KBM-7 (cell line): ENCODE data around the gene PDE6G.

Experiments used
- DNase-seq: peaks from one replicate; pipeline ENCODE4 v3.0.0-alpha.2; 2015
- in situ Hi-C: fragments of 300-500 bp; cut with MboI; formaldehyde crosslinking; loops from 2 replicates; pipeline ENCODE4 v1.14.3; 2020; ENCODE audit warnings: low sequenced_read_pairs, low pct_unique_long_range_greater_than_20kb, mixed read lengths

Gene PDE6G

DNA sequence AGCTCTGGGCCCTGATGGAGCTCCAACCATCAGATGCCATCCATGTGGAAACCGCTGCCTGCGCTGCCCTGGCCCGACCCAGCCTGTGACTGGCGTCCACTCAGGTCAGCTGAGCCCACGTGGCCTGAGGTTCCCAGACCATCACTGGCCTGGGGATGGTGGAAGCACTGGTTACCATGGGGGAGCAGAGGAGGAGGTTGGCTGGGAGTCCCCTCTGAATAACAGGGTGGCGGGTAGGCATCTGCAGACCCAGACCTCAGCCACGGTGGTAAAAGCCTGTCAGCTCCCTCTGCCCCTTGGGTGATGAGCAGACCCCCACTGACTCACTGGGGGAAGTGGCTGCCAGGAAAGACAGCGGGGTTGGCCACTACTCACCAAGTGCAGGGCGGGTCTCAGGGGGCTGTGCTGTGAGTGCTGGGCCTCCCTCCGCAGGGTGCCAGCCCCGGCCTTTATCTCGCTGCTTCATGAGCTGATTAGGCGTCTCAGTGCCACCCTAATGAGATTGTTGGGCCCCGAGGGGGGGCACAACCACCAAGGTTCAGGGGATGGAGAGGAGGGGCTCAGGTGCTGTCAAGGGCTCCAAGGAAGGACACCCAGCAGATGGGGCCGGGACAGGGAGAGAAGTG, at the start of gene PDE6G:
Gene PDE6G, minus strand, starts transcription at position 425 of the 626 bp plus-strand sequence. CDS start 3,237 bp downstream, outside the sequence.
- in situ Hi-C loops, result no loop called here
- DNase-seq, result no peak

DNA sequence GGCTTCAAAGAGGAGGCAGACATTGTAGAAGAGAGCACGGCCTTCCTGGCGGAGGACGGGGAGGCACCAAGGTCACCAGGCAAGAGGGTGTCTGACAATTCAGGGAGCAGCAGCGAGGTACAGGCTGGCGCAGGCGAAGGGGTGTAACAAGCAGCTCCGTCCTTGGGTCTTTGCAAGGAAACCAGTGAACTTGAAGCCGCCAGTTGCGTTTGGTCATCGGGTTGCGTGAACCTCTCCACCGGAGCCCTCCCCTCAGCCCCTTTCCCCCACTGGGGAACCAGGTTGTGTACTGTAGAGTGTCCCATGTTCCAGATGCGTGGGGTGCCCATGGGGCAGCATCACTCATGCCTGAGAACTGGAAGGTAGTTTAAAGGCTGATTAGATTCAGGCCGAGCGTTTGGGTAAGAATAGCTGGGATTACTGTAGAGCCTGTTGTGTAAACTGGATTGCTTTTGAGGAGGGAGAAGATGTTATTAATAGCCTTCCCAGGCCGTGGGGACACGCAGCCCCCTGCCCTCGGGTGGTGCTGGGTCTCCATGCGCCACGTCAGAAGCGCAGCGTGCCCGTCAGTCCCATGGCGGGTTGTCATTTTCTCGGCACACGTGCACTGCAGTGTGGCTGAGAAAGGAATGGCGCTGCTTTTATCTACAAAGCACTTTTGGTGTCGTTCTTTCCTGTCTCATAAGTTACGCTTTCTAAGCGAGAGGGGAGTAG, 49.3 kb upstream of the PDE6G start:
- in situ Hi-C loops, result no loop called here
- no peak for DNase-seq

DNA sequence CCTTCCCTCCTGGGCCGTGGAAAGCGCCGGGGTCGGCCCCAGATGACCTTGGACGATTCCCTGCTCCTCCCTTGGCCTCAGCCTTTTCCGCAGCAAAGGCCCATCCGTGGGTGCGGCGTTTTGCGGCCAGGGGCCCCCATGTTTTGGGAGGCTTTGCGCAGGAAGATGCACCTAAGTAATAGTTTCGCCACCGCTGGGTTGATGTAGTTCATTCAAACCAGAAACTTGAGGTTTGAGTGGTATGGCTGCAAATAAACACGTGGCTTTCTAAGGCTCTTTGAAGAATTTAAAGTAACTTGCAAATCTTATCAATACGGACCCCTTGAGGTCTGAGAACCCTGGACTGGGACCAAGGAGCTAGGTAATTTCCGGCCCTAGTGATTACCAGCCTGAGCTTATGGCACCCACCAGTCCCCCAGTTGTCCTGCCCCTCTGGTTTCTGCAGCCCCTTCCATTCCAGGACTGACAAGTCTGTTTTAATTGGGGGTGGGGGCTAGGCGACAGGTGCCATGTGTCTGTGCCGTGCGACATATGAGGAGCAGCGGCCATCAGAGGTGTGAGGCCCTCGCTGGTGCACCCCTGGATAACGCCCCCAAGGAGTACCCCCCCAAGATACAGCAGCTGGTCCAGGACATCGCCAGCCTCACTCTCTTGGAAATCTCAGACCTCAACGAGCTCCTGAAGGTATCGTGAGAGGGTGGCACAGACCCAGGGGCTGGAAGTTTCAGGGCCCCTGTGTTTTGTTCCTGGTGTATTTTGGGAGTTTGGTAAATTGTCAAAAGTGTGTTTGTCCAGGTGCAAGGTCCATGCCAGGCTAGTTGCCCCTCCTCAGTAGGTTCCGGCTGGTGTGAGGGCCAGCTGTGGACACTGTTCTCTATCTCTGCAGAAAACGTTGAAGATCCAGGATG, 47.7 kb upstream of the PDE6G start:
- DNase-seq, result no peak
- in situ Hi-C loops, result no loop called here

DNA sequence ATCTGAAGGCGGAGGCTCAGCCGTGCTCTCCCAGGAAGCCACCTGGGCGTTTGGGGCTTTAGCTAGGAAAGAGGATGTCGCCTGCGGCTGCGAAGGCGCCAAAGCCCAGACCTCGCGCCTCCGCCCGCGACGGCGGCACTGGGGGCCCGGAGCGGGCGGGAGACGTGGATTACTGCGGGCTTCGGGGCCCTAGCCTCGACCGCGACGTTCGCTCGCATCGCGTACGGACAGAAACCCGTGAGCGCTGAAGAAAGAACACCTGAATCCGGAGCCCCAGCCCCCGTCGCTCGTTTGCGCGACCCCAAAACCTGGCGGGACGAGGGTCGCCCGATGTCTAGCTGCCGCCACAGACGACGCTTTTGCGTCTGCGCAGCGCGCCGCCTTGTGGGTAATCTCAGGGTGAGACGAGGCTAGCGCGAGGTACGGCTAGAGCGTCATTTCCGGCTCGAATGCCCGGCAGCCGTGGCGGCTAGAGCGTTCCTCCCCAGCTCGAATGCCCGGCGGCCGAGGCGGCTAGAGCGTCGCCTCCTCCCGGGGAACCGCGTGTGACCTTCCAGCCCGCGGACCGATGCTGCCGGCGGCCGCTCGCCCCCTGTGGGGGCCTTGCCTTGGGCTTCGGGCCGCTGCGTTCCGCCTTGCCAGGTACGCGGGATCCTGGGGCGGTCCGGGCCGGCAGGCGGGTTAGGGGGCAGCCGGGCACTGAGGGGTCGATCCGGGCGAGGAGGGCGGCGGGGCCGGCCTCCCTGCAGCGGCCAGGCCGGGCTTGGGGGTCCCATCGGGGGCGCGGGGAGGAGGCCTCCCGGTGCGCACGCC, 46.8 kb upstream of the PDE6G start, which contains the start of gene MRPL12:
Gene MRPL12, plus strand, starts transcription at position 434 of the 813 bp plus-strand sequence. Its CDS starts 135 bp downstream, at position 569.
- DNase-seq, result peak; percentile 92
- in situ Hi-C loops, result no loop called here

DNA sequence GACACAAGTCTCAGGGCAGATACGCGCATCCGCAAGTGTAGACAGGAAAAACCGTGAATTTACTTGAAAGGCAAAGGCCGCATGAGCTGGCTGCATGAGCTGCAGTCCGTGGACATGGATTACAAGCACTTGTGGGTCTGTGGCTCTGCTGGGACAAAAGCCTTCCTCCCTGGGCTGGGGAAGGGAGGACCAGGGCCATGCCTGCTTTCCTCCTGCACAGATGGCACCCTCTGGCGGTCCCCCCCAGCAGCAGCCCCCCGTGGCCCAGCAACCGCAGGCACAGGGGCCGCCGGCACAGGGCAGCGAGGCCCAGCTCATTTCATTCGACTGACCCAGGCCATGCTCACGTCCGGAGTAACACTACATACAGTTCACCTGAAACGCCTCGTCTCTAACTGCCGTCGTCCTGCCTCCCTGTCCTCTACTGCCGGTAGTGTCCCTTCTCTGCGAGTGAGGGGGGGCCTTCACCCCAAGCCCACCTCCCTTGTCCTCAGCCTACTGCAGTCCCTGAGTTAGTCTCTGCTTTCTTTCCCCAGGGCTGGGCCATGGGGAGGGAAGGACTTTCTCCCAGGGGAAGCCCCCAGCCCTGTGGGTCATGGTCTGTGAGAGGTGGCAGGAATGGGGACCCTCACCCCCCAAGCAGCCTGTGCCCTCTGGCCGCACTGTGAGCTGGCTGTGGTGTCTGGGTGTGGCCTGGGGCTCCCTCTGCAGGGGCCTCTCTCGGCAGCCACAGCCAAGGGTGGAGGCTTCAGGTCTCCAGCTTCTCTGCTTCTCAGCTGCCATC, 45.1 kb upstream of the PDE6G start:
- no peak for DNase-seq
- in situ Hi-C loops, result no loop called here

DNA sequence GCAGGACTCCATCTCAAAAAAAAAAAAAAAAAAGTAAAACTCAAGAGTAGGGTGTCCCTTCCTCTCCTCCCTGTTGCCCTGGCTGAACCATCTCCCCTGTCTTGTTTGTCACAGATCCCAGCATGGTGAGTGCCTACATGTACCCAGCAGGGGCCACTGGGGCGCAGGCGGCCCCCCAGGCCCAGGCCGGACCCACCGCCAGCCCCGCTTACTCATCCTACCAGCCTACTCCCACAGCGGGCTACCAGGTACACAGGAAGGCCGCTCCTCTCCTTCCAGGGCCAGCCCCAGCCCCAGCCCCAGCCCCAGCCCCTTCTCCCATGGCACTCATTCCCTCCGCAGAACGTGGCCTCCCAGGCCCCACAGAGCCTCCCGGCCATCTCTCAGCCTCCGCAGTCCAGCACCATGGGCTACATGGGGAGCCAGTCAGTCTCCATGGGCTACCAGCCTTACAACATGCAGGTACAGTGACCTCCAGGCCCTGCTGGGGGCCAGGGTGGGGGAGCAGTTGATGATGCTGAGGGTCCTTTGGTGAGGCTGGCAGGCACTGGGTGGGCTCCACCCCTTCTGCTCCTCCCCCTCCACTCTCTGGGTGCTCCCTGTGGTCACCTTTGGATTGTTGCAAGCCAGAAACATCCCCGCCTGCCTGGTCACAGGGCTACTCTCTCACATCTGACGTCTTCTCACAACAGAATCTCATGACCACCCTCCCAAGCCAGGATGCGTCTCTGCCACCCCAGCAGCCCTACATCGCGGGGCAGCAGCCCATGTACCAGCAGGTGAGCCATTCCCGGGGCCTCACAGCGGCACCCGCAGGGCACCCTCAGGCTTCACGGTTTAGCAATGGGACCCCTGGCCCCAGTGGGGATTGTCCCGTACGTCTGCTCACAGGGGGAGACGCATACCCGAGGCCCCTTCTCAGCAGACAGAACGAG, 44.3 kb upstream of the PDE6G start:
- in situ Hi-C loops, result no loop called here

DNA sequence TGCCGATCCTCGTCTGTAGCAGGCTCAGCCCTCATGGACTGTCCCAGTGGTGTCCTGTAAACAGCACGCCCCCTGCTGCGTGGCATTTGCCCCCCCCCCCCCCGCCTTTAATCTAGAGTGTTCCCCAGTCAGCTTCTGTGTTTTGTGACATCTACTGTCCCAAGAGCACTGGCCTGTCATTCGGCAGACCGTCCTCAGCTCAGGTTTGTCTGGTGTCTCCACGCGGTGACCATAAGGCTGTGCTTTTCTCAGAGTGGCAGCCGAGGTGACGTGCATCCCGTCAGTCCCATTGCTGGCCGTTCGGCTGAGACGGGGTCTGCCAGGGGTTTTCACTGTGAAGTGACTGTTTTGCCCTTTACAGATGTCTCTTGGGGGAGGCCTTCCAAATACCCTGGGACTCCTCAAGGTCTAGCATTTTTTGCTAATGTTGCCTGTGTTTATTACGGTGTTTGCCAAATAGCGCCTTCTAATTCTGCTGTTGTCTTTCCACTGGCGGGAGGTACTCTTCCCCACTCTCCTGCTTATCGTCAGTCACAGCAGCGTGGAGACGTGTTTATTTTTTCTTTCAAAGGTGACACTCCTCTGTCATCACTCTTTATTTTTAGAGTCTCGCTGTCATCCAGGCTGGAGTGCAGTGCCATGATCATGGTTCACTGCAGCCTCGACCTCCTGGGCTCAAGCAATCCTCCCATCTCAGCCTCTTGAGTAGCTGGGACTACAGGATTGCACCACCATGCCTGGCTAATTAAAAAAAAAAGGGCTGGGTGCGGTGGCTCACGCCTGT, 41.1 kb upstream of the PDE6G start:
- in situ Hi-C loops, result no loop called here
- DNase-seq, result no peak

More for the DNA sequence above, 44.3 kb upstream of the PDE6G start:
- DNase-seq, result no peak

DNA sequence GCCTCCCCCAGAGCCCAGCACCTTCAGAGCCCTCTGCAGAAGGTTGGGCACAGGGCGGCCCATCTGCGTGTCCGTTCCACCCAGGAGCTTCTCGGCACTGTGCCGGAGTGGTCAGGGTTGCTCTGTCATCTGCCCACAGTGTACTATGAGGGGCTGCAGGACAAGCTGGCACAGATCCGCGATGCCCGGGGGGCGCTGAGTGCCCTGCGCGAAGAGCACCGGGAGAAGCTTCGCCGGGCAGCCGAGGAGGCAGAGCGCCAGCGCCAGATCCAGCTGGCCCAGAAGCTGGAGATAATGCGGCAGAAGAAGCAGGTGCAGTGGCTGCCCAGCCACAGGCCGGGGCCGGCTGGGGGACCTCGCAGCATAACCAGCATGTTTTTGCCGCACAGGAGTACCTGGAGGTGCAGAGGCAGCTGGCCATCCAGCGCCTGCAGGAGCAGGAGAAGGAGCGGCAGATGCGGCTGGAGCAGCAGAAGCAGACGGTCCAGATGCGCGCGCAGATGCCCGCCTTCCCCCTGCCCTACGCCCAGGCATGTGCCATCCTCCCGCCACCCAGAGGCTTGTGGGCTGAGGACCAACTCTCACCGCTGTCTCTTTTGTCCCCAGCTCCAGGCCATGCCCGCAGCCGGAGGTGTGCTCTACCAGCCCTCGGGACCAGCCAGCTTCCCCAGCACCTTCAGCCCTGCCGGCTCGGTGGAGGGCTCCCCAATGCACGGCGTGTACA, 40.0 kb upstream of the PDE6G start:
- no peak for DNase-seq
- in situ Hi-C loops, result no loop called here

DNA sequence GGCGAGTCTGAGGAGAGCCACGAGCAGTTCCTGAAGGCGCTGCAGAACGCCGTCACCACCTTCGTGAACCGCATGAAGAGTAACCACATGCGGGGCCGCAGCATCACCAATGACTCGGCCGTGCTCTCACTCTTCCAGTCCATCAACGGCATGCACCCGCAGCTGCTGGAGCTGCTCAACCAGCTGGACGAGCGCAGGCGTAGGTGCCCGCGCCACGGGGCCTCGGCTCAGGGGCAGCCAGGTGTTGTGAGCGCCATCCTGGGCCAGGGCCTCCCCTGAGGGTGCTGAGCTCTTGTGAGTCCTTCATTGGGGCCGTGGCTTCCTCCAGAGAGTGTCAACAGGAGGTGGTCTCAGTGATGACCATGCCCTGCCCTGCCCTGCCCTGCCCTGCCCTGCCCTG, 39.5 kb upstream of the PDE6G start:
- DNase-seq, result no peak
- in situ Hi-C loops, result no loop called here

DNA sequence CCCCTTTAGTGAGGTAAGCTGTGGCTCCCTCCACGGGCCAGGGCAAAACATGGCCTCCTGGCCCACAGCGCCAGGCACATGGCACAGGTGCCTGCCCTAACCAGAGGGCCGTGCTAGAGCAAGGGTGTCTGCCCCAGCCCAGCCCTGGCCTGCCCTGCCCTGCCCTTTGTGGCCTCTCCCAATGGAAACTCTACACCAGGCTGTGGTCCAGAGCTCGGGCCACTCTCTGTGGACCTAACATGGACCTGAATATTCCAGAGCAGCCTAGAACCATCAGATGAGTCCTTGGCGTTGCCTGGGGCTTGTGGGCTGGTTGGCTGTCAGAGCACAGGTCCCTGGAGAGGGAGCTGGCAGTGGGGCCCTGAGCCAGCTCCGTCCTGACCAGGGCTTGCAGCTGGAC, 38.9 kb upstream of the PDE6G start:
- in situ Hi-C loops, result no loop called here
- no peak for DNase-seq

DNA sequence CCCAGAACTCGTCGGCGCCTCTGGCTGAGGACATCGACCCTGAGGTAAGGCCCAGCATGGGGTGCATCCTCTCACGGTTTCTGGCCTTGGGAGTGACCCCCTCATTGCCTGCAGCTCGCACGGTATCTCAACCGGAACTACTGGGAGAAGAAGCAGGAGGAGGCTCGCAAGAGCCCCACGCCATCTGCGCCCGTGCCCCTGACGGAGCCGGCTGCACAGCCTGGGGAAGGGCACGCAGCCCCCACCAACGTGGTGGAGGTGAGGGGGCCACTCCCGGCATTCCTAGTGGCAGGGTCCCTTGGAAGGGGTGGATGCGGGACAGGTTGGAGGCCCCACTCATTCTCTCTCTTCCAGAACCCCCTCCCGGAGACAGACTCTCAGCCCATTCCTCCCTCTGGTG, 38.5 kb upstream of the PDE6G start:
- in situ Hi-C loops, result no loop called here
- DNase-seq, result no peak

DNA sequence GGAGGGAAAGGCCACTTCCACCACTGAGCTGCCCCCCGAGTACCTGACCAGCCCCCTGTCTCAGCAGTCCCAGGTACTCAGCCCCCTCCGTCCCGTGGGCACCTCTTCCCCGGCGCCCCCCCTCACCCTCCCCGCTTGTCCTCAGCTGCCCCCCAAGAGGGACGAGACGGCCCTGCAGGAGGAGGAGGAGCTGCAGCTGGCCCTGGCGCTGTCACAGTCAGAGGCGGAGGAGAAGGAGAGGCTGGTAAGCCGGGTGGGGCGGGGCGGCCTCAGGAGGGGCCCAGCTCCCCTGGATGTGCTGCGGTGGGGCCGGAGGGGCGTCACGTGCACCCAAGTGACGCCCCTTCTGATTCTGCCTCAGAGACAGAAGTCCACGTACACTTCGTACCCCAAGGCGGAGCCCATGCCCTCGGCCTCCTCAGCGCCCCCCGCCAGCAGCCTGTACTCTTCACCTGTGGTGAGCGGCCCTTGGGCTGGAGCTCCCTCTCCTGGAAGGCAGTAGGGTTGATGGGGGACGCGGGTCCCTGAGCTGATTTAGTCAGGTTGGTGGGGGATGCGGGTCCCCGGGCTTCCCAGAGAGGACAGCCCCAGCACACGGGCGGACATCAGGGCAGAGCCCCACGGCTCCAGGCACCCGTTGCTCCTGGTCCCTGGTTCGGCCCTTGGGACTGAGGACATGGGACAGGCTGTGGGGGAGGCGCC, 37.3 kb upstream of the PDE6G start:
- DNase-seq, result no peak
- in situ Hi-C loops, result no loop called here

DNA sequence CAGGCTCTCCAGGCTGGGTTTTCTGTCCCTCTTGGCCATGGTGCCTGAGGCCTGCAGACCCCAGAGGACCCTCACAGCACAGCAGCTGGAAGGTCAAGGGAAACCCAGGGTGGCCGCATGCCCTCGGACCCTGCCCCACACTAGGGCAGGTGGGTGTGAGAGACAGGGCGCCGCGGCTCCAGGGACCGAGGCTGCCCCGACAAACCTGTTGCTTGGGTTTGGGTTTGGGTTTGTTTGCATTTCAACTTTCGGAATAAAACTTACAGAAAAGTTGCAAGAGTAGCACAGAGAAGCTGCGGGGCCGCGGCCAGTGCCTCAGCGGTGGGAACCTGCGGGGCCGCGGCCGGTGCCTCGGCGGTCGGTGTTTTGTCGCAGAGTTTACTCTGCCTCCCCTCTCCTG, 35.3 kb upstream of the PDE6G start:
- in situ Hi-C loops, result no loop called here

DNA sequence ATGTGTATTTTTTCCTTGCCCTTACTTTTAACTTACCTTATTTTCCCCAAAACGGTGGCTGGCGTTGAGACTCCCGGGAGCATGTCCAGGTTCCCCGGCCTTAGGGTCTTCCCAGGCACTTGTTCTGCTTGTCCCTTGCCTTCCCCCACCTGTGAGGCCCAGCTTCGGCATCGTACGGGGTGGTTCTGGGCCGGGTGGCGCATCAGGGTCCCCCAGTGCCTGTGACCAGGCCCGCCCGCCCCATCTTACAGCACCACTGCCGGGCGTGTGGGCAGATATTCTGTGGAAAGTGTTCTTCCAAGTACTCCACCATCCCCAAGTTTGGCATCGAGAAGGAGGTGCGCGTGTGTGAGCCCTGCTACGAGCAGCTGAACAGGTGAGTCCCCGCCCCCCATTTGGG, 34.9 kb upstream of the PDE6G start:
- in situ Hi-C loops, result no loop called here
- DNase-seq, result no peak

More for the DNA sequence above, 35.3 kb upstream of the PDE6G start:
- DNase-seq, result no peak

DNA sequence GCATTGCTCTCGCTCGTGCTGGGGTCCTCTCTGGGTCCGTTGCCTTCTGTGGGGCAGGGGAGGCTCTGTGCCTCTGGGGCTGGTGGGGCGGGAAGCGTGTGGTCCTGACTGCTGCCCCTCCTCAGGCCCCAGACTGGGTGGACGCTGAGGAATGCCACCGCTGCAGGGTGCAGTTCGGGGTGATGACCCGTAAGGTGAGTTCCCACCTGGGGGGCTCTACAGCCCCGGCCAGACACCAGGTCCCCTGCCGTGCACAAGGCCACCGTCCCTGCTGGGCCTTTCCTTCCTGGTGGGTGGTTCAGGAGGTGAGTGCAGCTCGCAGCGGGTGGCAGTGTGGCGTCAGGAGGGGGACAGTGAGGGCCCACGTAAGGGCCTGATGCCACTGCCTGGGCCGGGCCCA, 34.2 kb upstream of the PDE6G start:
- DNase-seq, result no peak
- in situ Hi-C loops, result no loop called here
